K562 (cell line): Measurements from ENCODE around the gene PPAN. TPM values are rescaled to one million over a fixed set of nuclear protein-coding genes. Genes with fewer than 3 reads are reported as not detected.

Experiments used
- ATAC-seq: fragments of 200-7000 bp; cut with Tn5 transposase; 3 replicates; pipeline ENCODE4 v1.9.1; 2020; ENCODE audit warnings: moderate library complexity
- BruUV-seq: library from RNA; stranded (reverse); fragments of 400-500 nt; replicated peaks from 2 replicates; lab custom pipeline; 2021; lab: Mats Ljungman, UMichigan
- CTCF ChIA-PET: fragments of 300-600 bp; formaldehyde crosslinking; extraction: SDS; loops from one replicate; lab custom pipeline; 2021; ENCODE audit warnings: low intra/inter-chr PET ratio; lab: Yijun Ruan, JAX
- POLR2A ChIA-PET: fragments of 300-600, 350-650 bp; sonication (Branson Sonifier 250); formaldehyde crosslinking; extraction: SDS; loops from one replicate; lab custom pipeline; 2021; ENCODE audit warnings: antibody characterized with exemption, inconsistent platforms; lab: Yijun Ruan, JAX
- DNase-seq, 4 experiments: peaks; one replicate each; pipeline versions ENCODE4 v3.0.0 to v3.0.0-alpha.2; 2011 to 2018; ENCODE audit warnings: low spot score in 3 of 4, mixed read lengths in 3 of 4; ENCODE audit errors: extremely low read depth in 1 of 4
- FAIRE-seq: peaks from 2 replicates; lab custom pipeline; 2011; peaks lifted over from hg19 to GRCh38; lab: Jason Lieb, UNC
- H2AFZ ChIP-seq: 2 replicates; pipeline ENCODE4 v1.6.0; 2011; ENCODE audit warnings: low read depth, low read length, control low read depth, inconsistent platforms
- H3K27ac ChIP-seq: fragments of 200-600 bp; 3 replicates; pipeline ENCODE4 v1.8.0; 2011; ENCODE audit warnings: low read depth, mild to moderate bottlenecking, control low read depth, inconsistent platforms, low read length, moderate library complexity, mixed read lengths; ENCODE audit errors: extremely low read depth
- H3K27me3 ChIP-seq, 2 experiments: fragments of 300-600 bp in 1 of 2; 2 replicates in 1 of 2; 3 replicates in 1 of 2; pipeline versions ENCODE4 v1.6.0 to v1.8.0; 2011; ENCODE audit warnings: inconsistent platforms in 2 of 2, low read length in 2 of 2, mild to moderate bottlenecking in 1 of 2, mixed read lengths in 1 of 2, moderate library complexity in 1 of 2; ENCODE audit not compliant: control insufficient read depth in 2 of 2, insufficient read depth in 2 of 2
- H3K36me3 ChIP-seq: fragments of 300-600 bp; 3 replicates; pipeline ENCODE4 v1.8.0; 2011; ENCODE audit warnings: mild to moderate bottlenecking, low read length, inconsistent platforms; ENCODE audit not compliant: control insufficient read depth, insufficient read depth
- H3K4me1 ChIP-seq, 2 experiments: fragments of 200-600 bp in 1 of 2; replicated peaks in 1 of 2; 2 replicates in 1 of 2; 3 replicates in 1 of 2; pipeline versions ENCODE4 v1.5.1 to v1.8.0; 2011; ENCODE audit warnings: inconsistent platforms in 2 of 2, low read length in 2 of 2, mild to moderate bottlenecking in 1 of 2, mixed read lengths in 1 of 2, moderate library complexity in 1 of 2; ENCODE audit not compliant: control insufficient read depth in 2 of 2, insufficient read depth in 2 of 2
- H3K4me2 ChIP-seq: 2 replicates; pipeline ENCODE4 v1.6.1; 2011; ENCODE audit warnings: low read length, control low read depth, inconsistent platforms, mixed read lengths; ENCODE audit not compliant: insufficient read depth
- H3K4me3 ChIP-seq: fragments of 200-600 bp; sonication (generic), shearing (Covaris generic); 2 replicates; pipeline ENCODE4 v1.5.1; 2016; ENCODE audit warnings: control low read depth, inconsistent platforms
- H3K79me2 ChIP-seq: fragments of 200-600 bp; 3 replicates; pipeline ENCODE4 v1.8.0; 2011; ENCODE audit warnings: low read length, inconsistent platforms; ENCODE audit not compliant: control insufficient read depth, insufficient read depth
- H3K9ac ChIP-seq, 2 experiments: 2 replicates each; pipeline versions ENCODE4 v1.6.0 to v1.6.1; 2011; ENCODE audit warnings: low read depth in 2 of 2, low read length in 2 of 2, control low read depth in 1 of 2, inconsistent platforms in 1 of 2, mild to moderate bottlenecking in 1 of 2, mixed read lengths in 1 of 2; ENCODE audit not compliant: insufficient read depth in 1 of 2
- H3K9me1 ChIP-seq: one replicate; pipeline ENCODE4 v1.6.0; 2011; ENCODE audit warnings: inconsistent platforms, mild to moderate bottlenecking, low read length, moderate library complexity; ENCODE audit not compliant: control insufficient read depth, insufficient read depth
- H3K9me3 ChIP-seq: replicated peaks from 2 replicates; pipeline ENCODE4 v1.5.1; 2011; ENCODE audit warnings: low read depth, low read length, inconsistent platforms; ENCODE audit not compliant: control insufficient read depth, insufficient read depth
- H4K20me1 ChIP-seq: replicated peaks from 2 replicates; pipeline ENCODE4 v1.6.1; 2011; ENCODE audit warnings: low read length, inconsistent platforms, mixed read lengths; ENCODE audit not compliant: control insufficient read depth, insufficient read depth
- E2F4 ChIP-seq: sonication (generic); formaldehyde crosslinking; IDR thresholded peaks from 2 replicates; pipeline ENCODE4 v1.8.0; 2022; ENCODE audit warnings: mild to moderate bottlenecking, low read depth, missing genetic modification reagents
- HIVEP1 ChIP-seq: fragments of 250-450 bp; sonication (Bioruptor Pico); IDR thresholded peaks from 2 replicates; pipeline ENCODE4 v1.4.0; 2020; ENCODE audit warnings: mild to moderate bottlenecking
- RBM15 ChIP-seq: fragments of 200-400 bp; formaldehyde crosslinking; IDR thresholded peaks from 2 replicates; pipeline ENCODE4 v1.6.1; 2018; ENCODE audit warnings: mild to moderate bottlenecking, low read length, moderate library complexity; ENCODE audit not compliant: insufficient read depth
- RFX1 ChIP-seq: fragments of 450-650 bp; IDR thresholded peaks from 2 replicates; pipeline ENCODE4 v1.6.1; 2016; ENCODE audit warnings: mild to moderate bottlenecking, moderate library complexity
- THRB ChIP-seq: fragments of 450-650 bp; formaldehyde crosslinking; conservative IDR thresholded peaks from 2 replicates; pipeline ENCODE4 v1.4.0; 2022; ENCODE audit warnings: mild to moderate bottlenecking, missing genetic modification characterization
- ZNF175 ChIP-seq: fragments of 200-800 bp; sonication (Bioruptor generic); IDR thresholded peaks from 2 replicates; pipeline ENCODE4 v1.6.1; 2016; ENCODE audit warnings: low read depth, mild to moderate bottlenecking, missing genetic modification characterization, missing compliant biosample characterization
- ZNF282 ChIP-seq: sonication (generic); formaldehyde crosslinking; IDR thresholded peaks from 2 replicates; pipeline ENCODE4 v1.8.1; 2023; ENCODE audit warnings: missing genetic modification reagents
- WGBS: fragments of 100-300 bp; shearing (Covaris generic); methylation state at CpG from one replicate; pipeline ENCODE4 v1.1.6; 2016; ENCODE audit warnings: low coverage, mixed read lengths; ENCODE audit not compliant: insufficient coverage; ENCODE audit errors: missing lambda C conversion rate; 5-methylcytosine and 5-hydroxymethylcytosine counted together
- in situ Hi-C: fragments of 300-500 bp; cut with MboI; formaldehyde crosslinking; loops from 4 replicates; pipeline ENCODE4 v1.15.0; 2018; ENCODE audit warnings: inconsistent platforms, mixed read lengths
- intact Hi-C: fragments of 100-400 bp; cut with micrococcal nuclease; formaldehyde crosslinking; loops from 2 replicates; pipeline ENCODE4 v1.14.2; 2022
- polyA plus RNA-seq, 8 experiments: library from polyadenylated mRNA; depleted of rRNA in 4 of 8; stranded (reverse) in 5 of 8; unstranded in 3 of 8; fragments of >200 nt; fragmentation: Nextera tagmentation in 2 of 8; fragmentation: Illumina TruSeq in 1 of 8; extraction: Ambion mirVana in 2 of 8; extraction: Trizol in 1 of 8; gene quantifications; 2 replicates each; pipeline versions ENCODE4 v1.2.1 to v1.2.3, GENCODE V29; 2011 to 2014; ENCODE audit warnings: inconsistent platforms in 1 of 8, missing spikeins in 1 of 8
- total RNA-seq, 7 experiments: library from RNA; depleted of rRNA in 6 of 7; stranded (reverse); fragments of >200 nt in 6 of 7; fragmentation: Illumina TruSeq in 2 of 7; extraction: Trizol in 2 of 7; gene quantifications; 2 replicates each; pipeline versions ENCODE4 v1.2.1 to v1.2.3, GENCODE V29; 2011 to 2021; ENCODE audit warnings: low replicate concordance in 1 of 7

Gene PPAN
- total and polyA plus RNA-seq, 9 of the 15 experiments (the other 6 are each of a cell fraction or from before 2014, with no cell fraction given) = 2.2 to 129 (median 59.1) TPM

GRCh38 chr19:10142701-10143375 is 36.7 kb downstream of the PPAN start:
- H3K9me1 ChIP-seq = no peaks in the 10 kb centered on the region
- 0 out of 2 replicates have a peak, but pooled peaks cover 5% of the 10 kb centered on the region for H4K20me1 ChIP-seq
- in situ Hi-C loops = no loop called here
- no peak for ATAC-seq
- no peak overlapping the region for H3K9ac ChIP-seq
- CTCF ChIA-PET = no interaction called here
- no peak for TF ChIP-seq RFX1
- TF ChIP-seq THRB (CRISPR knock-in tag) = no peak
- TF ChIP-seq E2F4 (CRISPR knock-in tag) = no peak
- no peak for TF ChIP-seq HIVEP1 (CRISPR knock-in tag)
- no peak for TF ChIP-seq ZNF175 (CRISPR knock-in tag)
- no peak for TF ChIP-seq ZNF282 (CRISPR knock-in tag)
- no peak for TF ChIP-seq RBM15
- TF ChIP-seq, all 486 proteins: peak for 0
- Histone ChIP-seq H3K4me1 (0 out of 5 replicates have a peak, but pooled peaks cover 0 to 5% of the 10 kb centered on the region in 2 experiments), H3K27me3 (no peaks in the 10 kb centered on the region), H3K4me2 (no peak overlapping the region), H2AFZ (no peak overlapping the region), H3K9me3 (no peaks in the 10 kb centered on the region), H3K4me3 (no peak overlapping the region), H3K36me3 (peaks cover 98% of the 10 kb centered on the region), H3K79me2 (no peaks in the 10 kb centered on the region), H3K27ac (no peak overlapping the region)
- POLR2A ChIA-PET = interaction anchor here (0.7 to 1.4 kb wide), 4 partner anchors 14 to 107 kb away, joined by 3 to 7 read pairs (median 5); no protein-coding TSS in a partner anchor
- DNase-seq (no peak), FAIRE-seq (no peak)
- BruUV-seq = no TSS peak
- 91% methylated on average over 15 of the region's 15 CpGs for WGBS
- intact Hi-C loops = no loop called here
